ACC112 (cell line): ENCODE measurements around the gene XPO4.

Experiments
- H2AFZ ChIP-seq: fragments of 200-600 bp; sonication (generic); one replicate; pipeline ENCODE4 v1.6.0; 2017; ENCODE audit warnings: antibody characterized with exemption, low read length; ENCODE audit not compliant: unreplicated experiment
- H3K27ac ChIP-seq: fragments of 200-600 bp; sonication (generic); 2 replicates; pipeline ENCODE4 v1.5.1; 2014; ENCODE audit warnings: low read depth, mild to moderate bottlenecking, antibody characterized with exemption, low read length, moderate library complexity
- H3K27me3 ChIP-seq: fragments of 200-600 bp; sonication (generic); 2 replicates; pipeline ENCODE4 v1.6.1; 2014; ENCODE audit warnings: mild to moderate bottlenecking, antibody characterized with exemption, low read length, moderate library complexity, mixed read lengths; ENCODE audit not compliant: insufficient read depth
- H3K36me3 ChIP-seq: fragments of 200-600 bp; sonication (generic); 2 replicates; pipeline ENCODE4 v1.6.1; 2016; ENCODE audit warnings: mild to moderate bottlenecking, antibody characterized with exemption, low read length, moderate library complexity, mixed read lengths; ENCODE audit not compliant: insufficient read depth
- H3K4me1 ChIP-seq: fragments of 200-600 bp; sonication (generic); one replicate; pipeline ENCODE4 v1.6.1; 2016; ENCODE audit warnings: low read length, mixed read lengths; ENCODE audit not compliant: insufficient read depth, unreplicated experiment, control insufficient read depth
- H3K4me3 ChIP-seq: fragments of 200-600 bp; sonication (generic); 2 replicates; pipeline ENCODE4 v1.5.1; 2014; ENCODE audit warnings: mild to moderate bottlenecking, low read depth, low read length
- H3K79me2 ChIP-seq: fragments of 200-600 bp; sonication (generic); one replicate; pipeline ENCODE4 v1.6.0; 2016; ENCODE audit warnings: low read length; ENCODE audit not compliant: control insufficient read depth, unreplicated experiment, insufficient read depth

Gene XPO4

GRCh38 chr13:20729633-20730585 lies 172.6 kb downstream of the XPO4 start:
- Histone ChIP-seq H3K36me3 (no peaks in the 10 kb centered on the region), H3K4me3 (no peak overlapping the region), H3K4me1 (no peaks in the 10 kb centered on the region), H3K79me2 (no peaks in the 10 kb centered on the region), H3K27me3 (no peaks in the 10 kb centered on the region), H2AFZ (no peak overlapping the region), H3K27ac (no peak overlapping the region)

- Histone ChIP-seq H3K27me3 (no peaks in the 10 kb centered on the region), H3K79me2 (no peaks in the 10 kb centered on the region), H3K4me1 (no peaks in the 10 kb centered on the region), H2AFZ (no peak overlapping the region), H3K27ac (no peak overlapping the region), H3K4me3 (no peak overlapping the region), H3K36me3 (no peaks in the 10 kb centered on the region)
These were observed 173.8 kb downstream of the XPO4 start for GRCh38 chr13:20728579-20729311.

GRCh38 chr13:20727856-20728255 lies 174.7 kb downstream of the XPO4 start:
- Histone ChIP-seq H3K27me3 (no peaks in the 10 kb centered on the region), H3K36me3 (no peaks in the 10 kb centered on the region), H3K79me2 (no peaks in the 10 kb centered on the region), H3K27ac (no peak overlapping the region), H3K4me1 (no peaks in the 10 kb centered on the region), H3K4me3 (no peak overlapping the region), H2AFZ (no peak overlapping the region)
